Activated CD4-positive, alpha-beta T cell treated with anti-CD3 and anti-CD28 coated beads, Interleukin-2, amount 50 U/mL, for 4 hours (primary cell): ENCODE measurements around the gene KIRREL3.
A peak's percentile ranks its signal among the peaks of the same experiment; 100 is the strongest.

Experiments used
- DNase-seq, 2 experiments: peaks; one replicate each; pipeline ENCODE4 v3.0.0-alpha.2; 2020

Gene KIRREL3

DNA sequence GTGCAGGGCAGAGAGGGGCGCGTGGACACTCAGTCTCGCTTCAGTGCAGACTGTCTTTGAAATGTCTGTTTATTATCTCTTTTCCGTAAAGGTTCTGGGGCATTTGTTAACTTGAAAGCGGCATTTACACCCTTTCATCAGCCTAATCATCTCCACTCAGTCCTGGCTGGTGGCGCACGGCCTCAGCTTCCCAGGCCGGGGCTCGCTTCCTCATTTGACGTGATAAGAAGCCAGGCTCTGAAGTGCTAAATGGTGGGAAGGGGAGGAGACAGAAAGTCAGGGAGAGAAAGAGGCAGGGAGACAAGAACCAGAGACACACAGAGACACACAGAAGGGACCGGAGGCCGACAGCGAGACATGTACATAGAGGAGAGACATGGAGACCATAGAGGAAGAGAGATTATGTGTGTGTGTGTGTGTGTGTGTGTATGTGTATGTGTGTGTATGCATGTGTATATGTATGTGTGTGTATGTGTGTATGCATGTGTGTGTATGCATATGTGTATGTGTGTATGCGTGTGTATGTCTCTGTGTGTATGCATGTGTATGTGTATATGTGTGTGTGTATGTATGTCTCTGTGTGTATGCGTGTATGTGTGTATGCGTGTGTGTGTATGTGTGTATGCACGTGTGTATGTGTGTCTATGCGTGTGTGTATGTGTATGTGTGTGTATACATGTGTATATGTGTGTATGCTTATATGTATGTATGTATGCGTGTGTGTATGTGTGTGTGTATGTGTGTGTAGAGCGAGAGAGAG, 543.6 kb downstream of the KIRREL3 start:
- no peak for DNase-seq

DNA sequence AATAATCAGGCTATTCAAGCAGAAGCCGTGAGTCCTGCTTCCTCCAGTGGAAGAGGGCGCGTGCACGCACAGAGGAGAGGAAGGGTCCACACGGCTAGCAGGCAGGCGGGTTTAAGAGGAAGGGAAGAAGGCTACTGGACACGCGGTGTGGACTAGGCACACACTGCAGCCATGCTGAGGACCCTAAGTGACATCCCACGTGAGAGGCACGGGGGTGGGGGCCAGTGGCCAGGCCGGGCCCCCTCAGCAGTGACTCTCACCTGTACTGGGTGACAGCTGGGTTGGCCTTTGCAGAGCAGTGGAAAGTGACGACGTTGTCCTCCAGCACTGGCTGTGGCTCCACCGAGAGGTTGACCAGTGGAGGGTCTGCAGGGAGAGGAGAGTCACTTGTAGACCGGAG, 544.5 kb downstream of the KIRREL3 start:
- no peak for DNase-seq

DNA sequence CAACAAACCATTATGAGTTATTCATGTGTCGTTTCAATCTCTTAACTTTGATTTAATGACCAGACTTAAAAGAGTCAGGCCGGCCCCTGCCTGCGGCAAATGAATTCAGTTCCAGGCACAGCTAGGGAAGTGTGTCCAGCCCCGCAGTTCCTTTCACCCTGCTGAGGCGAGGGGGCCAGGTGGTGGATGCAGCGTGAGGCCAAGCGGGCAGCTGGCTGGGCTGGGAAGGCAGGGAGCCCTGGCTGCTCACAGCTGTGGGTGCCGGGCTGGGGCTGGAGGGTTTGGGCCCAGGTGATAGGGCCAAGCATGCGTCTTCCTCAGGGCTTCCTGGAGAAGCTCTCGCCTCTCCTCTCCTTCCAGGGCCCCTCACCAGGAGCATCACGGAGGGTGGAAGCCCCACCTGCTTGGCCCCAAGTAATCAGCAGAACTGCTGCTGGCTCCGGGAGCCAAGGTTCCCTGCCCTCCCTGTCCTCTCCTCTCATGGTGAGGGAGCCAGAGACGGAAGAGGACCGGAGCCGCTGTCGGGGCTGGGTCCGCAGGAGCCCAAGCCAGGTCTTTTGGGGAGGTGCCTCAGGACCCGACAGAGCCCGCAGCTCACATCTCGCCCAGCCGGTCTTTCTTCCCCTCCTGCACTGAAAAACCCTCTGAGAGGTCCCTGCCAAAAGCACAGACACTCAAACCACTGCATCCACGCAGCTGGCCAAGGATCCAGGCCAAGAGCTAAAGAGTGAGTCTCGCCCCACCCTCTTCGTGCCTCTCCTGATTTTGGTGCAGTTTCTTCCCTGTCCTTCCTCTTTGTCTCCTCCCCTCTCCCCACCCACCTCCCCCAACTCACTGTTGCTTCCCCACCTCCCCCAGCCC, 548.1 kb downstream of the KIRREL3 start:
- DNase-seq: no peak

DNA sequence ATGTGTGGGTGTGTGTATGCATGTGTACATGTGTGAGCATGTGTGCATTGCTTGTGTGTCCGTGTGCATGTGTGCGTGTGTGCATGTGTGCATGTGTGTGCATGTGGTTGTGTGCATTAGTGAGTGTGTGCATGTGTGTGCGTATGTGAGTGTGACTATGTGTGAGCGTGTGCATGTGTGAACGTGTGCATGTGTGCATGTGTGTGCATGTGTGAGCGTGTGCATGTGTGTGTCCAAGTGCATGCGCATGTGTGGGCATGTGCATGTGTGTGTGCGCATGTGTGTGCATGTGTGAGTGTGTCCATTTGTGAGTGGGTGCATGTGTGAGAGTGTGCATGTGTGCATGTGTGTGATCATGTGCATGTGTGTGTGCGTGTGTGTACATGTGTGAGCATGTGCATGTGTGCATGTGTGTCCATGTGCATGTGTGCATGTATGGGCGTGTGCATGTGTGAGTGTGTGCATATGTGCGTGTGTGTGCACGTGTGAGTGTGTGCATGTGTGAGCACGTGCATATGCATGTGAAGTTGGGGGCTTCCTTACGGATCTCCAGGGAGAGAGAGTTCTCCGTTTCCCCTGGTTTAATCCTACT, 549.3 kb downstream of the KIRREL3 start:
- DNase-seq: no peak

DNA sequence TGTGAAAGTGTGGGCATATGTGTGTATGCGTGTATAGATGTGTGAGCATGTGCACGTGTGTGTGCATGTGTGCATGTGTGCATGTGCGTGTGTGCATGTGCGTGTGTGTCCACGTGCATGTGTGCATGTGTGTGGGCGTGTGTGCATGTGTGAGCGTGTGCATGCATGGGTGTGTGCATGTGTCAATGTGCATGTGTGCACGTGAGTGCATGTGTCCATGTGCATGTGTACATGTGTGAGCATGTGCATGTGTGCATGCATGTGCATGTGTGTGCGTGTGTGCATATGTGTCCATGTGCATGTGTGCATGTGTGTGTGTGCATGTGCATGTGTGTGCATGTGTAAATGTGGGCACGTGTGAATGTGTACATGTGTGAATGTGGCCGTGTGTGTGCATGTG, 549.8 kb downstream of the KIRREL3 start:
- DNase-seq: no peak

DNA sequence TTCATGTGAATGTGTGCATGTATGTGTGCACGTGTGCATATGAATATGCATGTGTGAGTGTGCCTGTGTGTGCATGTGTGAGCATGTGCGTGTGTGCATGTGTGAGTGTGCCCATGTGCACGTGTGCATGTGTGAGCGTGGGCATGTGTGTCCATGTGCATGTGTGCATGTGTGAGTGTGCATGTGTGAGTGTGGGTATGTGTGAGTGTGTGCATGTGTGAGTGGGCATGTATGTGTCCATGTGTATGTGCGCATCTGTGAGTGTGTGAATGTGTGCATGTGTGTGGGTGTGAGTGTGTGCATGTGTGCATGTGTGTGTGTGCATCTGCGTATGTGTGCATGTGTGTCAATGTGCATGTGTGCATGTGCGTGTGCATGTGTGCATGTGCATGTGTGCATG, 550.4 kb downstream of the KIRREL3 start:
- DNase-seq: no peak

DNA sequence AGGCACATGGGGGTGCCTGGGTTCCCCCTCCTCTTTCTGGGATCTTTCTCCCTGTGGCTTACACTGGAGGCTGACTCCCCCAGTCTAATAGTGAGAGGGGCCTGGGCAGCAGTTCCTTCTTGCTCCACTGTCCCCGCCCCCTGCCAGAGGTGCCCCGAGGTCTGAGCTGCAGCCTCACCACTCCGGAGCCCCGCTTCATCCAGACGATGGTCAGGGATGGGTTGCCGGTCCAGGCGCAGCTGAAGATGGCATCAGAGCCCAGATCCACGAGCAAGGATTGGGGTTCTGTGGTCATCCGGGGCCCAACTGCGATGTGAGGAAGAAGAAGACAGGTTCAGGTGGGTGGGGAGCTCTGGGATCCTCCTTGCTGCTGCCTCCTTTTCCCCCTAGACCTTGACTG, 554.0 kb downstream of the KIRREL3 start:
- DNase-seq: no peak

DNA sequence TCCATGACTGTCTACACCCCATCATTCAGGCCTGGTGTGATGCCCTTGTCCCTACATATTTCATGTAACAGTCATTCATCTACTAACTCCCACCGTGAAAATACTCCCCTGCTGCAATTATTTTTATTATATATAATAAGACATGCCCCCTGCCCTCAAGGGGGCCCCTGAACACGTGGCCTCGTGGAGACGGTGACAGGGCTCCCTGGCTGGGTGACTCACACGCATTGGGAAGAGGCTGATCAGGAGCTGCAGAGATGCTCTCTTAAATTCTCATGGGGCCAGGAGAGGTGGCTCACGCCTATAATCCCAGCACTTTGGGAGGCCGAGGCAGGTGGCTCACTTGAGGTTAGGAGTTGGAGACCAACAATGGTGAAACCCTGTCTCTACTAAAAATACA, 556.5 kb downstream of the KIRREL3 start:
- DNase-seq: no peak

DNA sequence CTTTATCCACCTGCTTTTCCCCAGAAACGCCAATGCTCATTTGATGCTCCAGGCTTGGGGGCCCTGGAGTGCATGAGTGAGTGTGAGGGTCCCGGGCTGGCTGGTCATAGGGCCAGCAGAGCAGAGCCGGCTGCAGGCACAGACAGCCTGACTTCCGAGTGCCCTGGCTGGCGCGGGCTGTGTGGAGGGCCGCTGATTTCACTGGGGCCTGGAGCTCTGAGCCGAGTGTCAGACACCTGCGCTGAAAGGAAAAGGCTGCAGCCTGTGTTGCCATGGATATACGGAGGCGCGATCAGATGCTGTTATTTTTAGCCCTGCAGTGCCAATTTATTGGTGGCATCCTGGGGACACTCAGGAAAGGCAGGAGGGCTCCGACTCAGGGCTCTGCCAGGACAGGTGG, 557.5 kb downstream of the KIRREL3 start:
- DNase-seq: no peak

DNA sequence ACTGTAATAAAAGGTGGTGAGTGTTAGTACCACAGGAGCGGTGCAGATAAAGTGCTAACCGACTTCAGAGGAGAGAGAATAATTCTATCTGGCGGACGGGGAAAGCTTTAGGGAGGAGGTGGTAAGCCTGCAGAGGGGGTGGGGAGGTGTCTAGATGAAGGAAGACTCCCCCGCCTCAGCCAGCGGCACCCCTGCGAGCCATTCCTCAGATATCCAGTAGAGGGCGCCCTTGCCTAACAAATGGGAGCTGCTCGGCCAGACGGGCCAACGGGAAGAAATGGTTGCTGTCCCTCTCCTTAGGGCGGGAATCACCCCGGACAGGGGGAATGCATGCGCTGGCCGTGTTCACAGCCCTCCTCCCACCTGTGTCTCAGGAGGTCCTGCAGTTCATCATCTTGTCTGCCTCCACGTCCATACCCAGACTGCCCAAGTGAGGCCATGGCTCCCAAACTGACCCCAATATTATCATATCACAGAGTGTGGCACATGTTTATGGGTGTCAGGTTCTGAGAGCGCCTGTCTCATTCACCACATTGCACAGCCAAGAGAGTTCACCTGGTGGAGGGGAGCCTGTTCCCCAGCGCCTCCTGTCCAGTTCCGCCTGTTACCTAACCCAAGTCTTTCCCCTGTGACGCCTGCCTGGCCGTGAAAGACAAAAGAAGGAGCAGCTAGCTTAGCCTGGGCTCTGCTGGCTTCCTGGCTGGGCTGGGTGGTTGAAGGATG, 559.6 kb downstream of the KIRREL3 start:
- DNase-seq: peak; percentile 65 to 67

DNA sequence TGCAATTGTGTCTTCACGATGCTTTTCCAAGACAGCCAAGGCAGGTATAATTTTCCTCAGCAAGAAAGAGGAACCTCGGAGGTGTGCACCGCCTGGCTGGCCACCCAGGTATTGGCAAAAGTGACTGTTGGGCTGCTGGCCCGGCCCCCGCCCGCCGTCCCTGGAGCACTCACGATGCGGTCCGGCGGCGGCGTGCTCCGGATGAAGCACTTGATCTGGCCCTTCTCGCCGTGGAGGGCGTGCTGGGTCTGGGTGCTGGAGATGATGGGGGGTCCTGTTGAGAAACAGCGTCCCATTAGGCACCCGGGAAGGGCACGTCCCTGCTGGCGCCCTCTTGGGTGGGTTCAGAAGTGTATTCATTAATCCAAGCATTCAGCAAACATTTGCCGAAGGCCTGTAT, 560.3 kb downstream of the KIRREL3 start:
- DNase-seq: no peak

DNA sequence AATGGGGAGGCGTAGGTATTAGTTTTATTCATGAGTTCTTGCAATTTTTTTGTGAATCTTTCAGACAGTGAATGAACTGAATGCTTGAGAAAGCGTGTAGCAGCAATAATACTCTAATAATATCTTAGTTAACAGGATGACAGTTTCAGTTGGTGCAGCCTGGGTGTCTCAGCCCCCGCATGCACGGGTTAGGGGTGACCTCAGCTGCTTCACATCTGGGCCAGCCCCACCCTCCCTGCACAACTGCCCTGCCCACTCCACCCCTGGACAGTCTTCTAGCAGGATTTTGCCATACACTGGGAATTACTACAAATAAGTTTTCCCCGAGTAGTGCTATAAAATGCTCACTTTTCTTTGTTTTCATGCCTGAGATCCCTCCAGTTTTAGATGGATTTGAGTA, 561.9 kb downstream of the KIRREL3 start:
- no peak for DNase-seq

DNA sequence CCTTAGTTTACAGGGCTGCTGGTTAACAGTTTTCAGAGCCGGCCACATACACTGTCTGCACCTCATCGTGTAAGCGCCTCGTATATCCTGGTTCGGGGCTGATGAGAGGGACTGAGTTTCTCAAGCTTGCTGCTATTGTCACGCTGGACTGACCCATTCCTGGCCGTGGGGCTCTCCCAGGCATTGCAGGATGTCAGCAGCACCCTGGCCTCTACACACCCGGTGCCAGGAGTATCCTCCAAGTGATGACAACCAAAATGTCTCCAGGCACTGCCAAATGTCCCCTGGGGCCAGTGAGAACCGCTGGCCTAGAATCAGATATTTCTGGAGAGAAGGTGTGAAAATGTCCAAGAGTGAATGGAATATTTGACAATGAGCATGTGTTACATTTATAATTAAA, 562.3 kb downstream of the KIRREL3 start:
- no peak for DNase-seq

DNA sequence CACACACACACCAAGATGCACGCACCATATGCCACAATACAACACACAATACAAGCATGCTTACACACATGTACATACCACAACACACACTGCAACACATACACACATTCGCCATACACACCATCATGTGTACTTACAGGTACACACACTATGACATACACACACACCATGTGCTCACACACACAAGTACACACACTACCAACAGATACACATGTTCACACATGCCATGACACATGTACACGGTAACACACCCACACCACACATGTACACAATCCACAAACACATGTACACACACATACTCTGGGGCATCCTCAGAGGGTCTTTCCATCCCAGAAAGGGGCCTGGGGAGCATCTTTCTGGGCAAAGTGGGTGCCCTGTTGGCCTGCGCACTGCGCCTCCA, 562.8 kb downstream of the KIRREL3 start:
- no peak for DNase-seq

DNA sequence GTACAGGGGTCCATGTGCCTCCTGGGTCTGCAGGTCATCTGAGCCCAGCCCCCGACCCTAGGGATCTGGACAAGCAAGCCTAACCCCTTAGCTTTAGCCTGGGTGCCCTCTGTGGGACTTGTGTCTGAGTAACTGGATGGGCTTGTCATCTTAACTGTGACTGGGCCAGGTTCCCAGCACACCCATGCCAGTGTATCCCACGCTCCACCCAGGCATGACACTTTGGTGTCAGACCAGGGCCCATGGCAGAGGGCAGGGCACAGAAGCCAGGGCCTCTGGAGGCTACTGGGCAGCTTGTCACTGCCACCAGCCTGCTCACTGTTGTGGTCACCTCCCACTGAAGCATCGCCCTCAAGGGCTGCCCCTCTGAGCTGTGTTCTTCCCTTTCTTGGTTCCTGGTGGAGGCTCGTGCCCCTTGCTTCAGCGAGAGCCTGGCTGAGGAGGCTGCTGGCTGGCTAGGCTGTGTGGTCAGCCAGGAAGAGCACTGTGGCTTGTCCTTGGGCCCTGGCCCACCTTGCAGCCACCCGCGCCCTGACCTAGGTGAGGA, 564.3 kb downstream of the KIRREL3 start:
- no peak for DNase-seq

DNA sequence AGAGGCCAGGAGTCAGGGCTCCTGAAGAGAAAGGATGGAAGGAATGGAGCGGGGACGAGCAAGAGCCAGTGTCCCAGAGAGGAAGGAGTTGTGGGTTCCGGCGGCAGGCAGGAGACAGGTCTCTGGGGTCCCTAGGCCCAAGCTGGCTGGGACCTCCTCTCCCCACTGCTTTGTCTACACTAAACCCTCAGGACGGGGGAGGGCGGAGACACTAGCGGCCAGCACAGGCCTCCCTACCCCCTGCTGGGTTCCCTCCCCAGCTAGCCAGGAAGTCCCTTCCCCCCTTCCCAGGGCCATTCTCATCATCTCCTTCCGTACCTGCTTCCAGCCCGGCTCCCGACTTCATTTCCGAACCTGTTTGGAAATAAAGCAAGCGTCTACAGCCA, 565.6 kb downstream of the KIRREL3 start:
- DNase-seq: no peak

DNA sequence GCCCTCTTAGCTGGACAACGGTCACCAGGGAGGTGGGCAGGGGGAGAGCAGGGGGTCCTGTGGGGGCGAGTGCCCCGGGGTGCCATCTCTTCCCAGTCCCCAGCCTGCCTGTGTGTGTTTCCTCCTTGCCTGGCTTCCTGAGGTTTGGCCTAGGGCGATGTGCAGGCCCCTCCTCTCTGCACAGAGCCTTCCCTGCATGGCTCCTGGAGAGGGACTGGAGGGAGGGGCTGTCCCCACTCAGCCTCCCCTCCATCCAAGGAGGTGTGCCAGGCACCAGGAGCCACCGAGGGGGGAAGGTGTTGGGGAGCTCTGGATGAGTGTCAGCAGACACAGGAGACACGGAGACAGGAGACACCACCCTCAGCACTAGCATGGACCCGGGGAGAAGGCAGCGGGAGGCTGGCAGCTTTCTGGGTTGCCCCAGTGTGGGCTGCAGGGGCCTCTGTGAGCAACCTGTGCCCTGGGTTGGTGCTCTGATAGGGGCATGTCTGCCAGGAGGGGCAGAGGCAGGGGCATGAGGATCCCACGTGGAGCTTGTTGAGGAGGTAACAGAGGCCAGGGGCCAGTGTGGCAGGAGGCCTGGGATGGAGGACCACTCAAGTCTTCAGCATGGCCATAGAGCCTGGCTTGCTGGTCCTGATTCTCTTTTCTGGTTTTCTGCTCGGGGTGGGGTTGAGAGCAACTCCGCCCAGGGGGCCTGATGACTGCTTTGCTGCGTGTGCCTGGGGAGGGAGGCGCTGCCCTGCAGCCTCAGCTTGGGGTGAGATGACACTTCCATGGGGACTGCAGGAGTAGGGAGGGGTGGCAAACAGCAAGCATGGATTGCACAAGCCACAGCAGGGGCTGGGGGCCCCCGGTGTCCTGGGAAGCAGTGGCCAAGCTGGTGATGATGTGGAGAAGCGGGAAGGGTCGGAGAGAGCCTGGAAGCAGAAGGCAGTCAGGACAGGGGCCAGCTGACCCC, 566.3 kb downstream of the KIRREL3 start:
- DNase-seq: no peak

DNA sequence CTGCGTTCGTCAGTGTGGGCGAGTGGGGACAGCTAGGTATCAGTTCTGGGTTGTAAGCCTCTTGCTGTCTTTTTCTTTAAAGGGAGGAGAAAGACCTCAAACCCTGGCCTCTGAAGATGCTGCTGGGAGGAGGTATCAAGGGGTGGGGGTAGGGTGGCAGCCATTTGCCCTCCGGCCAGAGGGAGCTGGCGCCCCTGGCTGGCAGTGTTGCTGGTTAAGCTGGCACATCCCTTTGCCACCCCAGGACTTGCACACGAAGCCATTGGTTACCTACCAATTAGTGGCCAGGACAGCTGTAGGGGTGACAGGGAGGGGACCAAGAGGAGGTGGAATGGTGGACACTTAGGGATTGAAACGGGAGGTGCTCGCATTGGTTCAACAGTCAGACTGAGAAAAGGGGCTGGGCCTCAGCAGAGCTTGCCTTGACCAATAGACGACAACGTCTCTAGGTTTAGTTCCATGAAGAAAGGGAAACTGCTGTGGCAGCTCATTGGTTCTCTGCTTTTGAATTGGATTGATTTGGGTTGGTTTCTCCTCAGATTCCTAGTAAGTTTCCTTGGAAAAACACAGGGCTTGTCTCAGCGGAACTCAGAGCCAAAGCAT, 567.2 kb downstream of the KIRREL3 start:
- DNase-seq: no peak

DNA sequence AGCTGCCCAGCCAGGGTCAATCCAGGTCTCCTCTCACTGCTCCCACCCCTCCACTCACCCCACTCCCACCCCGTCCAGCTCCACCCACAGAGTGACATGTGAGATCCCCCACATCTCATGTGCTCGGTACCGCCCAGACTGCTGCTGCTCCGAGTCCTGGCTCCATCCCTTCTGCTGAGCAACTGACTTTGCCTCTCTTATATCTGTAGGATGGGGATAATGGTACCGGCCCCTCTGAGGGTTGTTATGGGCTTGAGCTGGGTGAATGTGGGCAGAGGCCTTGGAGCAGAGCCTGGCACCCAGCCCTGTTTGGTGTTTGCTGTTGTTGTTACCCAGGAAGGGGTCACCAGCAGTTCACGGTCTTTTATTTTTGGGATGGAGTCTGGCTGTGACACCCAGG, 568.0 kb downstream of the KIRREL3 start:
- no peak for DNase-seq

DNA sequence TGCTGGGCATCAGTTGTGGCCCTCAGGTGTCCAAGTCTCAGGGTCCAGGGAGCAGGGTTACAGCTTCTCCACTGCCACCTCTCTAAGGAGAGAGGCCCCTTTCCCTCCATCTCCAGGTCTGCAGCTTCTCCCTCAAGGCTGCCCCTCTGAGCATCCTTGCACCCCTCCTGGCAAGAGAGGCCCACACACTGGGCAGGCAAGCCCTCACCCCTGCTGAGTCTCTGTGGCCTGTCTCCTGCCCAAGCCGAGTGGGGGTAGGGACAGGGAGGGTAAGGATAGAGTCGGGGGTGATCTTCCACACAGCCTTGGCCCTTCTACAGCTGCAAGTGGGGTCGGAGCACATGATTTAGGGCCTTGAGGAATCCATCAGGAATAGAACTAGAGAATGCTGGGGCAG, 568.5 kb downstream of the KIRREL3 start:
- no peak for DNase-seq

DNA sequence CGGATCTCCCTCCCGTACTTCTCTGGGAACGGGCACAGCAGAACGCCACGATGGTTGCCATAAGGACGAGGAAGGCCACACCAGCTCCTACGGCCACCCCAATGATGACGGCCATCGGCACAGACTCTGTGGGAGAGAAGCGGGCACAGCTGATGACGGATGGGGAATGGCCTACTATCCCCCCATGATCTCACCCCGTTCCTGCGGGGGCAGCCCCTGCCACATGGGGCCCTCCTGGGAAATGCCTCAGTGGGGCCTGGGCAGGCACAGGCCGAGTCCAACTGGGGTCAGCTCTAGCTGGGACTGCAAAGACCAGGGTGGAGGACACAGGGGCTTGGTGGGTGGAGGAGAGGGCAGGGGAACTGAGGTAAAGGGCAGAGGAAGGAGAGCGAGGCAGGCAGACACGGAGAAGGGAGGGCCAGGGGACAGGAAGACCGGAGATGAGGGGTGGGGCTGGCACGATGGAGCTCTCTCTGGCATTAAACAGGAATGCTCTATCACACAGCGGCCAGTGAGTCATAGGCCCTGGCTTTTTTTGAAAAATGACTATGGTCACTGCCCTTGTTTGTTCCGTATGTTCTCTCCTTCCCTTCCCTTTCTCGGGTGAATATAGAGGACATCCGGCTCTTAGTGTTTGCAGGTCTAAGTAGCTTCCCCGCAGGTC, 569.0 kb downstream of the KIRREL3 start:
- DNase-seq: no peak
